Stimulated activated CD4-positive, alpha-beta T cell treated with anti-CD3 and anti-CD28 coated beads, Interleukin-2, amount 100 ng/mL, for 4 hours (primary cell): ENCODE results near the gene IL23R.

ENCODE experiments used
- DNase-seq: peaks from one replicate; pipeline ENCODE4 v3.0.0-alpha.2; 2020; ENCODE audit warnings: low read depth

Gene IL23R

DNA sequence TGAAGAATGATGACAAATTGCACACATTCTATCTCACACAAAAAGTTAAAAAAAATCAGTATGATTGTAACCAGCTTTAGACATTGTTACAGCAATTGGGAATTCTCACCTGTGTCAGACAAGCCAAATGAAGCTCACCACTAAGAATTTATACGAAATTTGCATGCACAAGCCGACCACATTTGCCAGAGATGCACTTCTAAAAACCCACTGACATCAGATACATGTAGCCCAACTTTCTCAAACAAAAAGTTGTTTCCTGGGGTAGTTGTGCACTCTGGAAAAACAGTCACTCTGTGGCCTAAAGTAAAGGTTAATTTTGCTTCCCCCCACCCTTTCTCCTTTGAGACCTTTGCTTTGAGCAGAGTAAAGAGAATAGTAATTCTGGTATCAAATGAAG, 73.5 kb downstream of the IL23R start:
- DNase-seq = no peak

DNA sequence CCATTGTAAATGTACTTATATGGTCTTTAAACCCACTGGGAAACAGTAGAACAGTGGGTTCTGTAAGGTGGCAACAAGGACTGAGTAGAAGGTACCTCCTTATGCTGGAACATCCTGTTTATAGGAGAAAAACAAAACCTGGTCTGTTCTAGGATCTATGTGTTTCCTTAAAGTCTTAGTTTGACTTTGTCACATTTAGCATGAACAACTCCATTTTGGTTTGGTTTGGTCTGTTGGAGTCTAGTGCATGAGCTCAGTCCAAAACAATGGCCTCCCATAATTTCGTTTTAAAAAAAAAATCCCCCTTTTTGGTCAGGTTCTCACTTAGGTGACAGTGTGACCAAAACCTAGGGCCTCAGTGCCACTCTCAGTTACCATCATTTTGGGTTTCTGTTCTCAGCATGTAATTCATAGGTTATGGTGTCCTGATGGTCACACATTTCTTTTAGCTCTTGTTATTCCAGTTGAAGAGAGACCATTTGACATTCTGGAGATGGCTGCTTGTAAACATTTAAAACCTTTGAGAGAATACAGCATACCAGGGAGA, 75.0 kb downstream of the IL23R start:
- DNase-seq = no peak

DNA sequence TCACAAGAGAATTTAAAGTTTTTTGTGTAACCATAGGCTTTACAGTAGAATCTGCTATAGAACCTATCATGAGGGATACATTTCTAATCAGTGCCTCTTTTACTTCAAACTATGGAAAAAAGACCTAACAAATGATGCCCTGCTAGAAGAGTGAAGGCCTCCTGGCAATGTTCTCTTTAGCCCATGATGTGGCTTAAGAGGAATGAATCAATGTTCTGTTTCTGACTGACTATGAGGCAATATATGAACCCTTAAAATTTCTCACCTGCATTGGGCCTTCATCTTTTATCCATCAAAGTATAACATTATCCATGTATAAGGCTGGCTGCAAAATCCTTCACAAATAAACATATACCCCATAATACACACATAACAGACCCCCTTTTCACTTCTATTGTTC, 75.8 kb downstream of the IL23R start:
- no peak for DNase-seq

DNA sequence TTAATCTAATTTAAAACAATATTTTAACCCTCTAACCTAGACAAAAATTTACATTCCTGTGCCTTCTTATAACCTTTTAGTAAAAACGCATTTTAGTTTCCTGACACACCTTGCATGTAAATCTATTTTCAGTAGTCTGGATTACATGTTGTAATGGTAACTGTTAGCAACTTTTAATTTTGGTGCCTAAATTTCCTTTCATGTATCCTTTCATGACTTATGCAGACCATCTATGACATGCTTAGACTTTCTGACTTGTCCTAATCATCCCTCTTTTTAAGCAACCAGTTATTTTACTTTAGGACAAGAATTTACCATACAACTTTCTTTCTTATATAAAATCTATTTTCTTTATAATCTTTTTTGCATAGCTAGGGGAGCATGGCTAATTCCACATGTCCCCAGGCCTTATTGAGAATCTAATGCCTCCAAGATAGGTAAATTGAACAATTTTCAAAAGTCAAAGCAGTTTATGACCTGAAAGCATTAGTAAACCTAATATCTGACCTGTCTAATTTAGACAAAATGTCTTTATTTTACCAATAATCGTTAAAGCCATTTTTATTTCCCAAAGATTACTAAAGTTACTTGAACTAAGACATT, 83.9 kb downstream of the IL23R start:
- no peak for DNase-seq

DNA sequence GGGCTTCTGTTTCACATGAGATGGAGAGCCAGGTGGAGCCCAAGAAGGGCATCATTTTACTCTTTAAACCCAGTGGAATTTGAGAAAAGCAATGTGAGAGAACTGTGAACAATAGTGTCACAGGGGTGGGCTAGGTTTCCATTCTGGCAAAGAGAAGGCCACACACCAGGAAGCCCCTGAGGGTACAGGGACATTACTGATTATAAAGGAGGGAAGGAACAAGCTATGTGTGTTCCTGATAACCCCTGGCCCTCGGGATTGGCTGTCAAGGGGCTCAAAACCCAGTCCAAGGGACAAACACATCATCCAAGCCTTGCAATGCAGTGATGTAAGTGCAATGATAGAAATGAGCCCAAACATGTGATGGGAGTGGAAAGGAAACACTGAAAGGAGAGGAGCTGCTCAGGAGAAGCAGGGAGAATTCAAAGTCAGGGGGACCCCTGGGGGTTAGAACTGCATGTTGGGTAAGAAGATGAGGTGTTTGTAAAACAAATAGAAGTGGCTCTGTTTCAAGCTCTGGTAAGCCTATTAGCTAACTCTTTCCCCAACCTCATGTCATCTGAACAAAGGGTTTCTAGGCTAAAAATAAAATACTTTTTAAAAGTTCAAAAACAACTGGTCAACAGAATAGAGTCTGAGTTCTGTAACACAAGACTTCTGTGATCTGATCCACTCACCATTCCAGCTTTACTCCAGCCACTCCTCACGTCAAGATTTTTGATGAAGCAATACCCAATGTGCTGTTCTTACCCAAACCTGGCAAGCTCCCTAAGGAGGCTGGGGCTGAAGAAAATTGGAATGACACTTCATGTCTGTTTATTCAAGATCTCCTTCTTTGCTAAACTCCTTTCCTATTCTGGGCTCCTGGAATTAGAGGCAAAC, 90.3 kb downstream of the IL23R start:
- DNase-seq = no peak

DNA sequence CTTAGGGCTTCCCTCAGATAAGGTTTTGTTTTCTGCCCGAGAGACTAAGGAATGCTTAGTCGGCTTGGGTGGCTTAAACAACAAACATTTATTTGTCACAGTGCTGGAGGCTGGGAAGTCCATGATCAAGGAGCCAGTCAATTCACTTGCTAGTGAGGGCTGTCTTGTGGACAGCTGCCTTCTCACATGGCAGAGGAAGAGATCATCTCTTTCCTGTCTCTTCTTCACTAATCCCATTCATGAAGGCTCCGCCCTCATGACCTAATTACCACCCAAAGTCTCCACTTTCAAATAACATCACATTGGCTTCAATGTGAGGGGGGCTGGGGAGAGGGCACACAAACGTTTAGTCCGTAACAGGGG, 90.9 kb downstream of the IL23R start:
- DNase-seq = no peak

DNA sequence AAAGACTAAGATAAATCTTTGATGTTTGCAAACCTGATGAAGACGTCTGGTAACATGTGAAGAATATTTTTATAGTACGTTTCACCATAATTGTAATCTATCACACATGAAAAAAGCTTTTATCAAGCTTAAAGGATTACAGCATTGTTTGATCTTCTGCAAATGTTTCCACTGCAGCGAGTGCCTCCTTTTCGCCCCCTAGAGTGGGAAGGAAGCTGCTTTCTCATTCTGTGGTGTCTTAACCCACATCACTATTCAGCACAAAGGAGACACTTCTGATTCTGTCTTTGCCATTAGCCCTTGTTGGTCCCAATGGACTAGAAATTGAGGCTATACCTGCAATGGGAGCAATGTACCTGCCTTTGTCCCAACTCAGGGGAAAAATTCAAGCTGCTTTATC, 95.4 kb downstream of the IL23R start:
- peak; percentile 23 for DNase-seq

DNA sequence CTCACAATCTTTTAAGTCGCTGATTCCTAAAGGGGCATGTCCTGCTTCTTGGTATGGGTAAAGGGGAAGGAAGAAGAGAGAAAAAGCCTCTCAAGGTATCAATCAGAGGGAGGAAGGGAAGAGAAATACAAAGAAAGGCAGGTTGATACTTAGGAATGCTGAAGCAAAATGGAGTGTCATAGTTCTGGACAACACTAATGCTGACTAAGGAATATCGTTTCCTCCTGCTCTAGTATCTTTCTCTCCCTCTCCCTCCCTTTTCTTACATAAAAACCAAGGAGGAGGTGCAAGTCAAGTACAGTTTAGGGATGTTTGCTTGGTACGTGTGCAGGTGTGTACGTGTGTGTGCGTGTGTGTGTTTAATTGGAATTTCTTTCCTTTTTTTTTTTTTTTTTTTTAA, 96.5 kb downstream of the IL23R start:
- no peak for DNase-seq

DNA sequence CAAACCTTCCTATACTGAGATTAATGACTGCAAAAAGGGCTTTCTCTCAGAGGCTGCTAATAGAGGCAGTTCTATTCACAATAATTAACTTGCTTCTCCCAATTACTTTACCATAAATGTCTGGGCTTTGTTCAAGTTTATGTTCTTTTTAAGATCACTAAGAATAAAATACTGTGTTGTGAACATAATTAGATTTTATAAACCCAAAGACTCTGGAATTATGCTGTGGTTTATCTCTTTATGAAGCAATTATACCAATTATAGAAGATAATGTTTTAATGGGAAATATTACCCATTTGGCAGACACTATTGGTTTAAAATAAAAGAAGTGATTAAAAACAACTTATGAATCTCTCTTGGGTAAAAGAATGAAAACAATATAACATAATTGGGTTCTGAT, 97.9 kb downstream of the IL23R start:
- no peak for DNase-seq

DNA sequence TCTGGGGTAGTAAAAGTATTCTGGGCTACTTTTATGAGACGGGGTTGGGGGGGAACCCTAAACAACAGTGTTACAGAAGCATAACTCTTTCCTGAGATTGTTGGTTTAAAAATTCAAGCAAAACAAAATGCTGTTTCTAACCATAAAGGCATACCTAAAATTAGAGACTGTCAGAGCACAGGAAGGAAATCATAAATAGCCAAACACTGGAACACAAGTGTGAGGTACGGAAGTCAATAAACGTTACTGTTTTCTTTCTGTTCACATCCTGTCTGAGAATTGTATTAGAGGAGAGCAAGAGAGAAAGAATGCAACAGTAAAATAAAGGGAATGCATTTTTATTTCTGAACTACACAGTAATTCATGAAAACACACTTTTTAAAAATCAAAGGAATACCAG, 98.6 kb downstream of the IL23R start:
- DNase-seq = no peak

DNA sequence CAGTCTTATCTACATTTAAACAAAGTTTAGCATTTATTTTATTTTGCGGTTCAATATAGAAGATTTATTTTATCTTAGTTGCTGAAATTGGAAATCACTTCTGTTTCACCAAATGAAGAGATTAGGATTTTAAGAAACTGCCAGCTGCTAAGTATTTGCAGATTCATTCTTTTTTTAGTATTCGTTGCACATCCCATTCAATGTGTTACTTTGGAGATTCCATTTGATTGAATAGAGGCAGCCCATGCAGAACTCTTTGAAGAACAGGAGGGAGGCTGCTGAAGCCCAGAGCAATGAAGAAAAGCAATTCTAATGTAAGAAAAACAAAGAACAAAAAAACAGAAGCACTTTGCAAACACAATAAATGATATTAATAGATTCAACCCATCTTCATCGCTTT, 102.8 kb downstream of the IL23R start:
- no peak for DNase-seq

DNA sequence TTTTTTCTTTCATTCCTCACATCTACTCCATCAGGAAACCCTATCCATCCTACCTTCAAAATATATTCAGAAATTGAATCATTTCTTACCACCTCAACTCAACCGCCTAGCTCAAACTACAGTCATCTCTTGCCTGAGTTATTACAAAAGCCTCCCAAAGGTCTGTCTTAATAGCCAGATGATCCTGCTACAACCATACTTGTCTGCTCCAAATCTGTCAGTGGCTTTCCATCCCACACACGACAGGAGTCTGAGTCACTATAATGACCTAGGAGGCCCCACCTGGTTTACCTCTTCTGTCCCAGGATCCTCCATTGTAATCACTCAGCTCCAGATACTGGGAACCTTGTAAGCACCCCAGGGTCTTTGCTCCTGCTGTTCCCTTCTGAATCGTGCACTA, 104.3 kb downstream of the IL23R start:
- no peak for DNase-seq

DNA sequence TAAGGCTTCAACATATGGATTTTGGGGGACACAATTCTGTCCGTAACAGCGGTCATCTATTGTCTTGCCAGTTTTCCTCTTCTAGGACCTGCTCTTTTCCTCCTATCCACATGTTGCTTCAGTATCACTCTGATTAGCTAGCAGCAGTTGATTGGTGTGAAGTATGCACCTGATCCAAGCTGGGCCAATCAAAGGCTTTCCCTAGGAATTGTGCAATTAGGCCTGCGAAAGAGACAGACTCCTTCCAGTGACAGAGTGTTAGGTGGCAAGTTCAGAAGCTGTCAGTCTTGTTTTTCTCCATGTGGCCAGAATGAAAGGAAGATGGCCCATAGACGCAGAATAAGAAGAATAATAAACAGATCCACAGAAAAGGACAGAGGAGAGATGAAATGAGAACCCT, 107.3 kb downstream of the IL23R start:
- DNase-seq = no peak

DNA sequence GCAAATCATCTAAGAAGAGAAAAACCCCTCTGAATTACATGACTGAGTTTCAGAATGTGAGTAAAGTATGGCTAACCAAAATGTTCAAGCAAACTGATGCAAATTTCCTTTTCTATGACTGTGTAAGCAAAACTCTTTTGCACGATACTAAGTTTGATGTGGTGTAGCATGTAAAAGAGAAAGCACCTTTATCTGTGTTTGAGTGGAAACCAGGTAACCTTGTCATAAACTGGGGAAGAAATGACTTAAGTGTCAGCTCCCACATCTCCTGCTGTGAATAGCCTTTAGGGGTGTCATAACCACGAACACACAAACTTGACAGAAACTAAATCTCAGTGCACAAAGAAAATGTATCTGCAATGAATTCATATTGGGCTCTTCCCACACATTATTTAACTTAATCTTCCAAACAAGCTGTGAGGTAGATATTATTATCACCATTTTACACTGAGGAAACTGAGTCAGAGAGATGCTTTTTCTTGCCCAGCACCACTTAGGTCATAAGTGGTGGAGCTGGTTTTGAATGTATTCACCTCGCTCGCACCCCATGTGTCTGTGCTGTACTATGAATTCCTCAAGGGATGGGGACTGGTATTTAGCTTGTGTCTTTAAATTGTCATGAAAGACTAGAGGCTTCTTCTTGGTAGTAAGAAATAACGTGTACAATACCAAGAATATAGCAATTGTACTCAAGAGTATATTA, 108.5 kb downstream of the IL23R start:
- no peak for DNase-seq

DNA sequence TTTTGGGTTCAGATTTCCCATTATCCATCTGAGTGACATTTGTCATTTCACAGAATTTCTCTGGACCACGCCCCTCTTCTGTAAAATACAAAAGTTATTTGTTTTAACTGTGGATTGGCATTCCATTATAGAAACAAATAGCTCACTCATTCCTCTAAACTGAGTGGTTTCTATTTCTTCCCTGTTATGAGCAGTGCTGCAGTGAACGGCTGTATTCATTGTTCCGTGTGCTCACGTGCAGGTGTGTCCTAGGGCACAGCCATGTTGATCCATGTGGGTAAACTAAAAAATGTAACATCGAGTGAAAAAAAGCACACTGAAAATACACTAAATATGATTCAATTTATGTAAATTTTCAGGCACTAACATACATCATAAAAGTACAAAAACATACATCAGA, 114.4 kb downstream of the IL23R start:
- DNase-seq = no peak

DNA sequence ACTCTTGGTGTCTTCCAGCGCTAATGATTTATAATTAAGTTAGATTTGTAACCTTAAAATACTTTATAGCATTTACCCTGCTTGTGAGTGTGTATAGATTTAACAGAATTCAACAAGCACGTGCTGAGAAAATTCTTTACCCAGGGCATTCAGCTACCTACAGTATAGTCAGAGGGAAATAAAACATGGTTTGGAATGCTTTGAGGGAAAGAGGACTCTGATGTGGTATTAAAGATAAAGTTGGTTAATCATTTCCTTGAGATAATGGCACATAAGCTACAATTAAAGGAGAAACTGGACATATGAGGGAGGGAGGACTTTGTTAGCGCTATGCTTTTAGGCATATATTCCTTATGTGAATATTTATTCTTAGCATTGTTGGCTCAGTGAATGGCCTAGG, 115.0 kb downstream of the IL23R start:
- no peak for DNase-seq

DNA sequence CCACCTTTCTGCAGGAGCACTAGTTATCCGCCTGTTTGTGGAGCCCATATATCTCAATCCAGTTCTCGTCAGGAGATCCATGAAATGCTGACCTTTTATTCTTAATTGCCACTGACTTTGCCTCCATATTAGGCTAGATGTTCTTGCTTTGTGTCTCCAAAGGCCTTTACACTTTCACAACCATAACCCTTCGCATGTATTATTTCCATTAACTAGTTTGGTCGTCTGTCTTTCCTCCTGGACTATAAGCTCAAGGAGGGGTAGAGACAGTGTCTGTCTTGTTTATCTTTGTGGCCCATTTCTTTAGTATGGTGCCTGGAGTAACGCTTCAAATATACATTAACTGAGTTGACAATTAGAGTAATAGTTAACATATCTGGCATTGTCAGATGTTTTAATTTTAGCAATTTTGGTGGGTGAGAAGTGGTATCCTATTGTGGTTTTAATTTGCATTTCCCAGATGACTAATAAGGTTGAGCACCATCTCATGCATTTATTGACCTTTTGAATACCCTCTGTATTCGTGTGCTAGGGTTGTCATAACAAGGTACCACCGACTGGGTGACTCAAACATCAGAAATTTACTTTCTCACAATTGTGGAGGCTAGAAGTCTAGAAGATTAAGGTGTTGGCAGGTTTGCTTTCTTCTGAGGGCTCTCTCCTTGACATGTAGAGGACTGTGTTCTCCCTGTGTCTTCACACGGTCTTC, 119.7 kb downstream of the IL23R start:
- no peak for DNase-seq

DNA sequence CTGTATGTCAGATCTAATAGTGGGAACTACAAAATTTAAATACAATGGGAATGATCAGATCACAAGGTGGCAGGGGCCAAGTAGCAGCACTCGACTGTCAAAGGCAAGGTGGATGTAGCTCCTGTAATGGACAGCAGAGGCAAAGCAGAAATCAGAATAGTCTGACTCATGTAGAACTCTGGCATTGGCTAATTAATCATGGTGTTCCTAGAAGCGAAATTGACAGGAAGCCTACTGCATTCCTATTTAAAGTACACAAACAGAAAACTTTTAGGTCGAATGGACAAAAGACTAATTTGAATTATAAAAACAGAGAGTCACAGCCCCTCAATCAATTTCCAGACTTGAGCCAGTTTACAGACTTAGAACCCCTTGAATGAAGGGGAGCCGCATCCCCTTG, 124.0 kb downstream of the IL23R start:
- DNase-seq = no peak

DNA sequence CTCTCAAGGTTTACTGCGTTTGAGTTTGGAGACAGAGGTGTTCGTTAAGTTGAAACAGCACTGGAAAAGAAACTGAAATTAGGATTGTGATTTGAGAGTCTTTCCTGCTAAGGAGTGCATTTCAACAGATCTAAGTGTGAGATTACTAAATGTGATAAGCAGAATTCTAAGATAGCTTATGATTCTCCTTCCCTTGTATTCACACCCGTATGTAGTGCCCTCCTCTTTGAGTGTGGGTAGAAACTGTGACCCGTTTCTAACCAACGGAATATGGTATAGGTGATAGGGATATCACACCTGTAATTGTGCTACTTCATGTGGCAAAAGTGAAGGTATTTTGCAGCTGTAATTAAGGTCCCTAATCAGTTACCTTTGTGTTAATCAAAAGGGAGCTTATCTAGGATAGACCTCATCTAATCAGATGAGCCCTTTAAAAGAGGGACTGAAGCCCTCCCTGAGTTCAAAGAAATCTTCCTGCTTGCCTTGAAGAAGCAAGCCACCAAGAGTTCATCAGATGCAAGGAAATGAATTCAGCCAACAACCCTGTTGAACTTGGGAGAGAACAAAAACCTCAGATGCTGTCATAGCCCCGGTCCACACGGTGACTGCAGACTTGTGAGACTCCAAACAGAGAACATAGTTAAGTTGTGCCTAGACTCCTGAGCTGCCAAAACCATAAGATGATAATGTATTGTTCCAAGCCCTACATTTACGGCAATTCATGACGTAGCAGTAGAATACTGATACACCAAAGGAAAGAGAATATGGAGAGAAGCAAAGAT, 128.8 kb downstream of the IL23R start:
- no peak for DNase-seq

DNA sequence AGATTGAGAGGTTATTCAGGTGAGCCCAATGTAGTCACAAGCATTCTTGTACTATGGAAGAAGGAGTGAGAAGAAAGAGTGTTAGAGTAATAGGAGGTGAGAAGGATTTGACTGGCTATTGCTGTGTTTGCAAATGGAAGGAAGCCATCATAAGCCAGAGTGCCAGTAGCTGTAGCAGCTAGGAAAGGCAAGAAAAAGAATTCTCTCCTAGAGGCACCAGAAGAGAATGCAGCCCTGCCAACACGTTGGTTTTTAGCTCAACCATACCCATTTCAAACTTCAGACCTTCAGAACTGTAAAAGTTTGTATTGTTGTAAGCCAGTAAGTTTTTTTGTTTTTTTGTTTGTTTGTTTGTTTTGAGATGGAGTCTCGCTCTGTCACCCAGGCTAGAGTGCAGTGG, 132.5 kb downstream of the IL23R start:
- no peak for DNase-seq

DNA sequence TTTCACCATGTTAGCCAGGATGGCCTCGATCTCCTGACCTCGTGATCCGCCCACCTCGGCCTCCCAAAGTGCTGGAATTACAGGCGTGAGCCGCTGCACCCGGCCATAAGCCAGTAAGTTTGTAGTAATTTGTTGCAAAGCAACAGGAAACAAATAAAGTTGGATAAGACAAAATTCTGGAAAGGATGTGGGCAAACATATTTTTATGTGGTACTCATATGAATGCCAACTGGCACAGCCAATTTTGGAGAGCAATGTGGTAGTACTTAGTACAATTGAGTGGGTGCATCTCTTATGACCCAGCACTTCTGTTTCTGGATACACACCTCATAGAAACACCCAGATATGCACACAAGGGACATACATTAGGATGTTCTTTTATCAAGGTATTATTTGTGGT, 133.0 kb downstream of the IL23R start:
- DNase-seq = no peak

DNA sequence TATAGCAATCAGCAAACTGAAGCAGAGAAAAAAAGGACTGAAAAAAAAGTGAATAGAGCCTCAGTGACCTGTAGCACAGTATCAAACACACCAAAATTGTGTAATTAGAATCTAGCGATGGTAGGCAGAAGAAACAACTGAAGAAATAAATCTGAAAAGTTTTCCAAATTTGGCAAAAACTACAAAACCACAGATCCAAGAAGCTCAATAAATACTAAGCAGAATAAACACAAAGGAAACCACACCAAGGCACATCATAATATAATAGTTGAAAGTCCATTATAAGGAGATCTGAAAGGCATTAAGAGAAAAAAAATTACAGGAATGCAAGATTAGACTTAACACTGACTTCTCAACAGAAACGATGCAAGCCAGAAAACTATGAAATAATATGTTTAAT, 134.3 kb downstream of the IL23R start:
- DNase-seq = no peak
